ENCODE results near the gene NDUFS8.
A peak's percentile ranks its signal among the peaks of the same experiment; 100 is the strongest.

The NDUFS8 gene

GRCh38 chr11:68012044-68012842, 18.2 kb upstream of the NDUFS8 start:
- TF ChIP-seq CTCF (IDR thresholded peaks at IDR 0.05; ENCODE audit: low read length, missing control alignments): no peak
- DNase-seq (ENCODE audit: low read depth): no peak
- H3K4me3 ChIP-seq (replicated peaks; ENCODE audit: low read depth, low read length): no peak overlapping the region

- peak; percentile 96 for DNase-seq (ENCODE audit: low read depth)
- no peak for TF ChIP-seq CTCF (IDR thresholded peaks at IDR 0.05; ENCODE audit: low read length, missing control alignments)
- H3K4me3 ChIP-seq (replicated peaks; ENCODE audit: low read depth, low read length): no peak overlapping the region
Measured at GRCh38 chr11:68012843-68013610, 17.5 kb upstream of the NDUFS8 start.

- no peak for DNase-seq (ENCODE audit: low read depth)
- no peak for TF ChIP-seq CTCF (IDR thresholded peaks at IDR 0.05; ENCODE audit: low read length, missing control alignments)
- no peak overlapping the region for H3K4me3 ChIP-seq (replicated peaks; ENCODE audit: low read depth, low read length)
Measured at GRCh38 chr11:68013611-68014156, 16.8 kb upstream of the NDUFS8 start.

GRCh38 chr11:68014157-68014946, 16.1 kb upstream of the NDUFS8 start:
- H3K4me3 ChIP-seq (replicated peaks; ENCODE audit: low read depth, low read length): no peak overlapping the region
- peak; percentile 86 for DNase-seq (ENCODE audit: low read depth)
- TF ChIP-seq CTCF (IDR thresholded peaks at IDR 0.05; ENCODE audit: low read length, missing control alignments): no peak

GRCh38 chr11:68014947-68015447, 15.5 kb upstream of the NDUFS8 start:
- no peak for DNase-seq (ENCODE audit: low read depth)
- H3K4me3 ChIP-seq (replicated peaks; ENCODE audit: low read depth, low read length): no peak overlapping the region
- TF ChIP-seq CTCF (IDR thresholded peaks at IDR 0.05; ENCODE audit: low read length, missing control alignments): no peak

- TF ChIP-seq CTCF (IDR thresholded peaks at IDR 0.05; ENCODE audit: low read length, missing control alignments): no peak
- no peak overlapping the region for H3K4me3 ChIP-seq (replicated peaks; ENCODE audit: low read depth, low read length)
Measured at GRCh38 chr11:68015467-68015866, 15.0 kb upstream of the NDUFS8 start.

More at GRCh38 chr11:68015467-68015866, 15.0 kb upstream of the NDUFS8 start:
- no peak for DNase-seq (ENCODE audit: low read depth)
